ENCODE results near the gene SETD1A.

- TF ChIP-seq CTCF (IDR thresholded peaks at IDR 0.05), result no peak
- no peak for TF ChIP-seq EP300 (IDR thresholded peaks at IDR 0.05)
- TF ChIP-seq POLR2AphosphoS5 (IDR thresholded peaks at IDR 0.05), result no peak
- TF ChIP-seq POLR2A (IDR thresholded peaks at IDR 0.05), result no peak
These were observed 48.0 kb downstream of the SETD1A start for GRCh38 chr16:31005350-31006085.
